Mesothelial cell of epicardium (in vitro differentiated cells): ENCODE data around the gene ATP2A1. TPM values are rescaled to one million over a fixed set of nuclear protein-coding genes. Genes with fewer than 3 reads are reported as not detected.
A peak's percentile ranks its signal among the peaks of the same experiment; 100 is the strongest.
"Not testable (repeated sequence)": the region's sequence is repeated elsewhere in the genome, so short reads cannot be mapped to it uniquely, and the experiment has no call there.

Source experiments
- DNase-seq, 2 experiments: peaks; one replicate each; pipeline ENCODE4 v3.0.0; 2021; ENCODE audit warnings: low spot score in 2 of 2; ENCODE audit not compliant: unreplicated experiment in 2 of 2
- H3K27ac Mint-ChIP-seq: 2 replicates; pipeline ENCODE4 v1.8.0; 2021; ENCODE audit warnings: mixed read lengths
- H3K27me3 Mint-ChIP-seq: 2 replicates; pipeline ENCODE4 v1.8.0; 2021; ENCODE audit warnings: low read depth, mixed read lengths
- H3K36me3 Mint-ChIP-seq: 2 replicates; pipeline ENCODE4 v1.8.0; 2021; ENCODE audit warnings: mixed read lengths
- H3K4me1 Mint-ChIP-seq: 2 replicates; pipeline ENCODE4 v1.8.0; 2021; ENCODE audit warnings: mixed read lengths
- H3K4me3 Mint-ChIP-seq: 2 replicates; pipeline ENCODE4 v1.8.0; 2021; ENCODE audit warnings: mild to moderate bottlenecking, moderate library complexity, mixed read lengths
- H3K9me3 Mint-ChIP-seq: 2 replicates; pipeline ENCODE4 v1.8.0; 2021; ENCODE audit warnings: mixed read lengths
- CTCF ChIP-seq: fragments of 200-600 bp; sonication (generic); IDR thresholded peaks from one replicate; pipeline ENCODE4 v1.5.0; 2021; ENCODE audit warnings: antibody characterized with exemption; ENCODE audit not compliant: unreplicated experiment
- total RNA-seq: library from RNA; stranded (reverse); gene quantifications from 3 replicates; pipeline ENCODE4 v1.2.1, GENCODE V29; 2021

The ATP2A1 gene
- total RNA-seq, 1 donor from 2014 or later, result 3.0 TPM

DNA sequence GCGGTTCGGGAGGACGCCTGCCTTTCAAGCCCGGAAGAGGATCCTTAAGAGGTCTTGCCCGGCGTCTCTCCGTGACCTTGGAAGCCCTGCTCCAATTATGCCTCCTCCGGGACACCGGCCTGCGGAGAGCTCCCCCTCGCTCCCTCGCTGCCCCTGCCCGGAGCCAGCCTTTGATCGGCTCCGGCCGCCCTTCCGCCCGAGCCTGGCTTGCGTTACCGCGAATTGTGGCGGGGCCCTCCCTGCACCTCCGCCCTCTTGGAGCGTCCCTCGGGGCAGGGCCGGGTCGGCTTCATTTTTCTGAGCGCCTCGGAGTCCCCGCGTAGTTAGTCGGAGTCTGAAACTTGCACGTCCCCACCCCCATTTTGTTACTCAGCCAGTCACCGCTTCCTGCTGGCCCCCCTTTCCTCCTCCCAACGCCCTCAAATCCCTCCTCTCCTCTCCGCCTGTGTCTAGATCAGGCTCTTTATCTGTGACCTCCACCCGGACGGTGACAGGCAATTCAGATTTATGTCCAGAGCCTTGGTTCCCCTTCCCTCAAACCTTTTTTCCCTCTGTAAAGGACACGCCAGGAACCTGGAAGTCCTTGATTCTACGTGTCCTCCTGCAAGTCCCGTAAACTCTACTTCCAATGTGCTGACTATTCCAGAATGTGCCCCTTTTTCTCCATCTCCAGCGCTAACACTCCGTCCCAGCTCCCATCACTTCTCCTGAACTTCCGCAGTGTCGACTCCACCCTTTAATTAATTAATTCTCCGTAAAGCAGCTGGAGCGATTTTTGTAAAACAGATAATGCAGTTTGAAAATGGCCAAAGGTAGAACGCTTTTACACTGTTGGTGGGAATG is 47.3 kb downstream of the ATP2A1 start:
- H3K36me3 Mint-ChIP-seq, result peaks cover 3% of the 10 kb centered on the region
- H3K27me3 Mint-ChIP-seq, result no peaks in the 10 kb centered on the region
- peak; percentile 46 to 79 for DNase-seq
- H3K9me3 Mint-ChIP-seq, result no peaks in the 10 kb centered on the region
- peak overlapping the region; percentile 93 for H3K4me3 Mint-ChIP-seq
- peaks cover 11% of the 10 kb centered on the region for H3K4me1 Mint-ChIP-seq
- H3K27ac Mint-ChIP-seq, result peak overlapping the region; percentile 99
- TF ChIP-seq CTCF, result no peak

DNA sequence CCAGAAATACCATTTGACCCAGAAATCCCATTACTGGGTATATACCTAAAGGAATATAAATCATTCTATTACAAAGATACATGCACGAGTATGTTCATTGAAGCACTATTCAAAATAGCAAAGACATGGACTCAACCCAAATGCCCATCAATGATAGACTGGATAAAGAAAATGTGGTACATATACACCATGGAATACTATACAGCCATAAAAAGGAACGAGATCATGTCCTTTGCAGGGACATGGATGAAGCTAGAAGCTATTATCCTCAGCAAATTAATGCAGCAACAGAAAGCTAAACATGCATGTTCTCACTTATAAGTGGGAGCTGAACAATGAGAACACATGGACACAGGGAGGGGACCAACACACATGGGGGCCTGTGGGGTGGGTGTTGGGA is 48.0 kb downstream of the ATP2A1 start:
- H3K36me3 Mint-ChIP-seq, H3K27me3 Mint-ChIP-seq, DNase-seq, H3K9me3 Mint-ChIP-seq: not testable (repeated sequence)
- Mint-ChIP-seq H3K27ac (peak overlapping the region; percentile 99), H3K4me1 (peaks cover 11% of the 10 kb centered on the region), H3K4me3 (peak overlapping the region; percentile 93)

GRCh38 chr16:28927815-28928214 is 49.5 kb downstream of the ATP2A1 start:
- H3K4me1 Mint-ChIP-seq, result peaks cover 11% of the 10 kb centered on the region
- DNase-seq, result no peak

DNA sequence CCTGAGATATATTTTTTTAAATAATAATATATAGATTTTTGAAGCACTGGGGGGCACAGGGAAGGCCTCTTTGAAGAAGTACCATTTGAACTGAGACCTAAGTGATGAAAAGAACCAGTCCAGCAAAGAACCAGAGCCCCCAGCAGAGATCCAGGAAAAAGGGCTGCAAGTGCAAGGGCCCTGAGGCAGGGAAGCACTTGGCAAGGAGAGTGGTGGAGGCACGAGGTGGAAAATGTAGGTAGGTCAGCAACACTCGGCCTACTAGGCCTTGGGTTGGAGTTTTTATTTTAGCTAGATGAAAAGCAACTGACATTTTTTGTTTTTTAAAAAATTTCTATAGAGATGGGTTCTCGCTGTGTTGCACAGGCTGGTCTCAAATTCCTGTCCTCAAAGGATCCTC is 51.9 kb downstream of the ATP2A1 start:
- no peaks in the 10 kb centered on the region for H3K27me3 Mint-ChIP-seq
- DNase-seq, result no peak
- H3K27ac Mint-ChIP-seq, result no peak overlapping the region
- H3K9me3 Mint-ChIP-seq, result no peaks in the 10 kb centered on the region
- no peak for TF ChIP-seq CTCF
- no peaks in the 10 kb centered on the region for H3K36me3 Mint-ChIP-seq
- no peaks in the 10 kb centered on the region for H3K4me1 Mint-ChIP-seq
- H3K4me3 Mint-ChIP-seq, result no peak overlapping the region

More at GRCh38 chr16:28927815-28928214, 49.5 kb downstream of the ATP2A1 start:
- Mint-ChIP-seq H3K36me3 (no peaks in the 10 kb centered on the region), H3K9me3 (no peaks in the 10 kb centered on the region), H3K4me3 (no peak overlapping the region), H3K27ac (no peak overlapping the region), H3K27me3 (no peaks in the 10 kb centered on the region)
- TF ChIP-seq CTCF, result no peak

GRCh38 chr16:28930652-28931051 is 52.4 kb downstream of the ATP2A1 start:
- no peaks in the 10 kb centered on the region for H3K9me3 Mint-ChIP-seq
- no peaks in the 10 kb centered on the region for H3K36me3 Mint-ChIP-seq
- peak overlapping the region; percentile 56 for H3K27ac Mint-ChIP-seq
- H3K4me1 Mint-ChIP-seq, result no peaks in the 10 kb centered on the region
- no peak for DNase-seq
- H3K4me3 Mint-ChIP-seq, result no peak overlapping the region
- no peak for TF ChIP-seq CTCF
- no peaks in the 10 kb centered on the region for H3K27me3 Mint-ChIP-seq

GRCh38 chr16:28931801-28932225 is 53.5 kb downstream of the ATP2A1 start, which contains the start of gene CD19:
Gene CD19, plus strand, starts transcription at chr16:28931971. Its CDS starts 30 bp downstream, at chr16:28932001.
- Mint-ChIP-seq H3K27ac (peak within 1 kb of the TSS; percentile 56), H3K4me3 (no peak within 1 kb of the TSS)

More at GRCh38 chr16:28931801-28932225, 53.5 kb downstream of the ATP2A1 start, which contains the start of gene CD19:
- TF ChIP-seq CTCF, result no peak
- DNase-seq, result no peak
- Mint-ChIP-seq H3K36me3 (no peaks in the 10 kb centered on the region), H3K27me3 (no peaks in the 10 kb centered on the region), H3K4me1 (no peaks in the 10 kb centered on the region), H3K9me3 (no peaks in the 10 kb centered on the region)
